Measurements from ENCODE around the gene ZAR1. TPM values are rescaled to one million over a fixed set of nuclear protein-coding genes. Genes with fewer than 3 reads are reported as not detected.

Gene ZAR1
- total and polyA plus RNA-seq, 10 of the 15 experiments (the other 5 are each of a cell fraction or from before 2014, with no cell fraction given): not detected

DNA sequence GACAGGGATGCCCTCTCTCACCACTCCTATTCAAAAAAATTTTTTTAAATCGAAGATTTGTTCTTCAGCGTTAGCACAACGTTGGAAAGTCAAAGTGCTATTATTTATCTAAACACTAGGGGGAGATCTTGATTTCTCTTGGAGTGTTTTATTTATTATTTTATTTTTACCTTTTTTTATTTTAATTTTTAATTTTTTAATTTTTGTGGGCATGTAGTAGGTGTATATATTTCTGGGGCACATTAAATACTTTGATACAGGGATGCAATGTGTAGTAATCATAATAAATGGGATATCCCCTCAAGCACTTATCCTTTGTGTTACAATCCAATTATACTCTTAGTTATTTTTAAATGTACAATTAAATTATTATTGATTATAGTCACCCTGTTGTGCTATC, 44.3 kb upstream of the ZAR1 start (continued):
- TF ChIP-seq ZNF687 (IDR thresholded peaks at IDR 0.05) (no peak), EP300 (IDR thresholded peaks at IDR 0.05; ENCODE audit: borderline replicate concordance in 1 of 2, control insufficient read depth in 1 of 2, low read depth in 2 of 2, low read length in 2 of 2) (no peak), SMC3 (IDR thresholded peaks at IDR 0.05; ENCODE audit: borderline replicate concordance, low read length) (peak; percentile 29; the same call in 1 of the 2 replicates)
- TF ChIP-seq, protein P1, sequence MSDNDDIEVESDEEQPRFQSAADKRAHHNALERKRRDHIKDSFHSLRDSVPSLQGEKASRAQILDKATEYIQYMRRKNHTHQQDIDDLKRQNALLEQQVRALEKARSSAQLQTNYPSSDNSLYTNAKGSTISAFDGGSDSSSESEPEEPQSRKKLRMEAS (IDR thresholded peaks at IDR 0.05; ENCODE audit: low read depth, low read length): no peak
- TF ChIP-seq, protein P2, sequence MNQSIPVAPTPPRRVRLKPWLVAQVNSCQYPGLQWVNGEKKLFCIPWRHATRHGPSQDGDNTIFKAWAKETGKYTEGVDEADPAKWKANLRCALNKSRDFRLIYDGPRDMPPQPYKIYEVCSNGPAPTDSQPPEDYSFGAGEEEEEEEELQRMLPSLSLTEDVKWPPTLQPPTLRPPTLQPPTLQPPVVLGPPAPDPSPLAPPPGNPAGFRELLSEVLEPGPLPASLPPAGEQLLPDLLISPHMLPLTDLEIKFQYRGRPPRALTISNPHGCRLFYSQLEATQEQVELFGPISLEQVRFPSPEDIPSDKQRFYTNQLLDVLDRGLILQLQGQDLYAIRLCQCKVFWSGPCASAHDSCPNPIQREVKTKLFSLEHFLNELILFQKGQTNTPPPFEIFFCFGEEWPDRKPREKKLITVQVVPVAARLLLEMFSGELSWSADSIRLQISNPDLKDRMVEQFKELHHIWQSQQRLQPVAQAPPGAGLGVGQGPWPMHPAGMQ (IDR thresholded peaks at IDR 0.05; ENCODE audit: borderline replicate concordance): no peak
